Liver (tissue), 9 donors: Measurements from ENCODE around the gene MAP2K6. TPM values are rescaled to one million over a fixed set of nuclear protein-coding genes. Genes with fewer than 3 reads are reported as not detected.
A peak's percentile ranks its signal among the peaks of the same experiment; 100 is the strongest.

Experiments
- DNase-seq: peaks from one replicate; pipeline ENCODE4 v3.0.0-alpha.2; 2017; ENCODE audit warnings: low spot score
- H3K27ac ChIP-seq, 2 donors: one replicate each; pipeline ENCODE4 v1.7.0; 2013; ENCODE audit warnings: inconsistent platforms in 2 of 2, low read length in 2 of 2, control low read depth in 1 of 2, low read depth in 1 of 2, mild to moderate bottlenecking in 1 of 2
- H3K27me3 ChIP-seq, 4 donors: one replicate each; pipeline versions ENCODE4 v1.6.1 to v1.7.0; 2013; ENCODE audit warnings: low read length in 3 of 4, inconsistent platforms in 1 of 4, mild to moderate bottlenecking in 1 of 4, moderate library complexity in 1 of 4; ENCODE audit not compliant: control insufficient read depth in 4 of 4, insufficient read depth in 4 of 4
- H3K36me3 ChIP-seq, 4 donors: one replicate each; pipeline versions ENCODE4 v1.6.1 to v1.7.0; 2013; ENCODE audit warnings: low read length in 3 of 4, mild to moderate bottlenecking in 3 of 4, low read depth in 1 of 4, moderate library complexity in 1 of 4; ENCODE audit not compliant: control insufficient read depth in 4 of 4, insufficient read depth in 3 of 4
- H3K4me1 ChIP-seq, 4 donors: one replicate each; pipeline versions ENCODE4 v1.6.1 to v1.7.0; 2013; ENCODE audit warnings: low read length in 3 of 4, mild to moderate bottlenecking in 3 of 4, moderate library complexity in 1 of 4; ENCODE audit not compliant: control insufficient read depth in 4 of 4, insufficient read depth in 4 of 4
- H3K4me3 ChIP-seq, 3 donors: one replicate each; pipeline versions ENCODE4 v1.6.1 to v1.7.0; 2013; ENCODE audit warnings: low read length in 3 of 3, control low read depth in 1 of 3, low read depth in 1 of 3, mild to moderate bottlenecking in 1 of 3
- H3K9ac ChIP-seq, 2 donors: one replicate each; pipeline ENCODE4 v1.7.0; 2013; ENCODE audit warnings: low read length in 2 of 2, mild to moderate bottlenecking in 2 of 2, moderate library complexity in 2 of 2, control low read depth in 1 of 2, low read depth in 1 of 2
- H3K9me3 ChIP-seq, 4 donors: one replicate each; pipeline versions ENCODE4 v1.6.1 to v1.7.0; 2013; ENCODE audit warnings: low read length in 3 of 4; ENCODE audit not compliant: control insufficient read depth in 4 of 4
- EGR1 ChIP-seq, 2 donors: IDR thresholded peaks; 2 replicates each; pipeline ENCODE4 v1.6.1; 2016 to 2018; ENCODE audit warnings: antibody characterized with exemption in 2 of 2, low read depth in 2 of 2
- FOXA1 ChIP-seq: IDR thresholded peaks from 2 replicates; pipeline ENCODE4 v1.6.1; 2016; ENCODE audit warnings: antibody characterized with exemption
- GABPA ChIP-seq, 2 donors: IDR thresholded peaks in 1 of 2; conservative IDR thresholded peaks in 1 of 2; 2 replicates each; pipeline ENCODE4 v1.6.1; 2016; ENCODE audit warnings: antibody characterized with exemption in 2 of 2, mild to moderate bottlenecking in 1 of 2, moderate library complexity in 1 of 2
- HNF4A ChIP-seq, 2 donors: conservative IDR thresholded peaks; 2 replicates each; pipeline ENCODE4 v1.6.1; 2016; ENCODE audit warnings: antibody characterized with exemption in 2 of 2, mild to moderate bottlenecking in 2 of 2
- HNF4G ChIP-seq: IDR thresholded peaks from 2 replicates; pipeline ENCODE4 v1.6.1; 2016; ENCODE audit warnings: antibody characterized with exemption
- JUND ChIP-seq, 2 donors: IDR thresholded peaks; 2 replicates each; pipeline ENCODE4 v1.6.1; 2016; ENCODE audit warnings: antibody characterized with exemption in 2 of 2
- NR2F2 ChIP-seq: IDR thresholded peaks from 2 replicates; pipeline ENCODE4 v1.6.1; 2016; ENCODE audit warnings: antibody characterized with exemption
- RAD21 ChIP-seq, 2 donors: IDR thresholded peaks; 2 replicates each; pipeline ENCODE4 v1.6.1; 2016; ENCODE audit warnings: antibody characterized with exemption in 2 of 2, mild to moderate bottlenecking in 2 of 2
- RXRA ChIP-seq, 2 donors: IDR thresholded peaks; 2 replicates each; pipeline ENCODE4 v1.6.1; 2017 to 2018; ENCODE audit warnings: antibody characterized with exemption in 2 of 2, mild to moderate bottlenecking in 1 of 2
- SP1 ChIP-seq: IDR thresholded peaks from 2 replicates; pipeline ENCODE4 v1.6.1; 2018; ENCODE audit warnings: antibody characterized with exemption, mild to moderate bottlenecking
- TAF1 ChIP-seq: conservative IDR thresholded peaks from 2 replicates; pipeline ENCODE4 v1.6.1; 2016; ENCODE audit warnings: antibody characterized with exemption, mild to moderate bottlenecking
- YY1 ChIP-seq: IDR thresholded peaks from 2 replicates; pipeline ENCODE4 v1.6.1; 2016; ENCODE audit warnings: antibody characterized with exemption, mild to moderate bottlenecking
- WGBS: extraction: QIAGEN DNeasy Blood & Tissue Kit; methylation state at CpG from one replicate; pipeline ENCODE4 v1.1.7; 2013; 5-methylcytosine and 5-hydroxymethylcytosine counted together
- polyA plus RNA-seq, 2 donors: library from polyadenylated mRNA; stranded (reverse) in 1 of 2; unstranded in 1 of 2; fragments of 200-250 nt in 1 of 2; fragments of >200 nt in 1 of 2; fragmentation: Nextera tagmentation in 1 of 2; extraction: Ambion mirVana in 1 of 2; gene quantifications; one replicate each; pipeline versions ENCODE4 v1.2.1 to v1.2.3, GENCODE V29; 2013 to 2015
- total RNA-seq, 2 donors: library from RNA; depleted of rRNA; stranded (reverse); fragments of >200 nt; gene quantifications; one replicate each; pipeline ENCODE4 v1.2.3, GENCODE V29; 2014
- TF ChIP-seq, protein P1 (sequence below): IDR thresholded peaks from 2 replicates; pipeline ENCODE4 v1.6.1; 2016; ENCODE audit warnings: antibody characterized with exemption
- TF ChIP-seq, protein P2 (sequence below): IDR thresholded peaks from 2 replicates; pipeline ENCODE4 v1.6.1; 2016; ENCODE audit warnings: antibody characterized with exemption, mild to moderate bottlenecking
- TF ChIP-seq, protein P3 (sequence below): fragments of 150-350 bp; IDR thresholded peaks from 2 replicates; pipeline ENCODE4 v1.5.1; 2017; ENCODE audit warnings: improper control_type of control experiment, low read depth, low read length; ENCODE audit not compliant: missing input control
- donor health status: healthy.
- donor health status: healthy.
- donor health status: healthy.
- donor health status: healthy.
- donor health status: healthy.

MAP2K6 gene
- total and polyA plus RNA-seq, 4 donors: 0.31 to 5.4 (median 2.6) TPM

DNA sequence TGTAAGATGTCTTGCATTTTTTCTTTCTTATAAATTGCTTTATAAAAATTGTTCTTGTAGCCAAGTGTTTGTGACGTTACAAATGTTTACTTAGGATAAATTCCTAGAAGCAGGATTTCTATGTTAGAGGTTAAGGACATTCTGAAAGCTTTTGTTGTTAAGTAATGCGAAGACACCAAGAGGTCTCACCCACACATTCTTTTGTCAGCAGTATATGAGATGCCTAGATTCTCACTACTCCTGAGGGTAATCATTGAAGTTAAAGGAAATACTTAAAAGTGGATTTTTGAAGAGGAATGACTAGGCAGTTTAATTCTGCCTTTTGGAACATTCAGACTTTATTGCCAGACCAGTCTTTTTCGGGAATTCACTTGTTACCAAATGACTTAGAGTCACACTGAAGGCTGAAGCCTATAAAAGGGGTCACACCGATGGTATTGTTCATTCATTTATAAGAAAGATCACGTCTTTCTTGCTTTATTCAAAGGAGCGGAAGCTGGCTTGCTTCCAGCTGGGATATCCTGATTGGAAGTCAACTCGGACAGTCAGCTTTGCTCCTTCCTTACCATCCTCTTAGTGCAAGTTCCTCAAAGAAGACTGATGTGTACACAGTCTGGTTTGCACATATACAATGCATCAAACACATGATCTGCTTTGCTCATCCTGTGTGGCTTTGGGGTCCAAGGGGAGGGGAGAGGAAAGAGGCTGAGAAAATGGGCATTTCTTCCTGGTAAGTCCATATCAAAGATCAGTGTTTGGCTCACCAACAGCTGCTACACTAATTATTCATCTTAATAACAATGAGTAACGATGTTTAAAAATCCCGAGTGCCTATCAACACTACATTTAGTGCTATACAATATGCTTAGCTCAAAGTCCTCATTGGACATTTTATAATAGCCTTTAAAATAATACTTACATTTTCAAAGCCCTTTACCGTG, 160.0 kb downstream of the MAP2K6 start:
- Histone ChIP-seq H3K4me3 (no peak overlapping the region), H3K4me1 (no peaks in the 10 kb centered on the region), H3K9me3 (no peaks in the 10 kb centered on the region), H3K9ac (no peak overlapping the region), H3K36me3 (no peaks in the 10 kb centered on the region), H3K27me3 (peaks cover 0 to 12% (median 0%) of the 10 kb centered on the region in 4 donors), H3K27ac (peak overlapping the region in 1 of 2 donors; percentile 28)
- DNase-seq: no peak
- TF ChIP-seq HNF4G (no peak), NR2F2 (peak; percentile 43)
- WGBS: 64% methylated on average over 10 of the region's 10 CpGs

DNA sequence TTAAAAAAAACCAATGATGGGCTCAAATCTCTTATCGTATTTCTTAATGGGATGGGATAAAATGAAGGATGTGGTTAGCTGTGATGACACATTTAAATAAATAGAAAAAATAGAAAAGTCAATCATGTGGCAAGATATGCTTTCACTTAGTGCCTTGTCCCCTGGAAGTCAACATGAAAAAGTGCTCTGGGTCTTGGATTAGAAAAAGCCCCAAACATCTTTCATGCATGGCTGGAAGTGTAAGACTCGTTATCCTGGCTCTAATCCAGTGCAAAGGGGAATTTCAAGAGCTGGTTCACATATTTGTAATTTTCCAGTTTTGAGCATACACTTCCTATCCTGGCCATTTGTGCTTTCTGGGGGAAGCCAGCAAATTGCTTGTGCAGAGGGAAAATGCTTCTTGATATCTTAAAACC, 160.9 kb downstream of the MAP2K6 start:
- Histone ChIP-seq H3K36me3 (no peaks in the 10 kb centered on the region), H3K4me1 (no peaks in the 10 kb centered on the region), H3K27ac (peak overlapping the region in 1 of 2 donors; percentile 28), H3K9me3 (no peaks in the 10 kb centered on the region), H3K27me3 (peaks cover 0 to 11% (median 0%) of the 10 kb centered on the region in 4 donors), H3K4me3 (no peak overlapping the region), H3K9ac (no peak overlapping the region)
- WGBS: 47% methylated on average over 2 of the region's 2 CpGs
- no peak for DNase-seq
- TF ChIP-seq TAF1: no peak
- peak; percentile 17 to 29 for TF ChIP-seq RXRA (IDR thresholded peaks at IDR 0.05)
- TF ChIP-seq SP1: peak; percentile 44

DNA sequence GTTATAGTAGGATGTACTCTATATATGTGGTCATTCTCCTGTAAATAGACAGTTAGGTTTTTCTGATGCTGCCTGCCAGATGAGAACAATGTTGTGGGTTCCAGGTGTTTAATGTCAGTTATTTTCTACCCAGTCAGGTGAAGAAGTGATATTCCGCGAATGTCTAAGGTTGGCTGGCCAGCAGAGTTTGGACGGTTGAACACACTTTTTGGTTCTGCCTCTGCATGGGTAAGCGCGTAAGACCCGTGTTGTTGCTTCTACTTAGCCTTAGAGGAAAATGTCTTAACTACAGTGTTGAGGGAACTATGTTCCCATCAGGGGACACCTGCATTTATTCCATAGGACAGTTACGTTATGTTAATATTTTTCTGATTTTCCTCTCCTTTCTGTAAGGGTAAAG, 162.6 kb downstream of the MAP2K6 start:
- Histone ChIP-seq H3K4me3 (no peak overlapping the region), H3K4me1 (no peaks in the 10 kb centered on the region), H3K36me3 (no peaks in the 10 kb centered on the region), H3K9ac (no peak overlapping the region), H3K9me3 (no peaks in the 10 kb centered on the region), H3K27ac (no peak overlapping the region), H3K27me3 (peaks cover 0 to 9% (median 0%) of the 10 kb centered on the region in 4 donors)
- DNase-seq: no peak
- TF ChIP-seq RXRA (IDR thresholded peaks at IDR 0.05) (no peak), FOXA1 (no peak), TAF1 (no peak), EGR1 (IDR thresholded peaks at IDR 0.05; ENCODE audit: low read depth in 2 of 2) (no peak), GABPA (IDR thresholded peaks at IDR 0.05 in 1 of 2, conservative IDR thresholded peaks at IDR 0.05 in 1 of 2) (no peak), JUND (IDR thresholded peaks at IDR 0.05) (no peak), RAD21 (IDR thresholded peaks at IDR 0.05) (no peak), NR2F2 (no peak), YY1 (no peak)
- TF ChIP-seq, protein P1, sequence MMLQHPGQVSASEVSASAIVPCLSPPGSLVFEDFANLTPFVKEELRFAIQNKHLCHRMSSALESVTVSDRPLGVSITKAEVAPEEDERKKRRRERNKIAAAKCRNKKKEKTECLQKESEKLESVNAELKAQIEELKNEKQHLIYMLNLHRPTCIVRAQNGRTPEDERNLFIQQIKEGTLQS: no peak
- WGBS: 93% methylated on average over 7 of the region's 7 CpGs

DNA sequence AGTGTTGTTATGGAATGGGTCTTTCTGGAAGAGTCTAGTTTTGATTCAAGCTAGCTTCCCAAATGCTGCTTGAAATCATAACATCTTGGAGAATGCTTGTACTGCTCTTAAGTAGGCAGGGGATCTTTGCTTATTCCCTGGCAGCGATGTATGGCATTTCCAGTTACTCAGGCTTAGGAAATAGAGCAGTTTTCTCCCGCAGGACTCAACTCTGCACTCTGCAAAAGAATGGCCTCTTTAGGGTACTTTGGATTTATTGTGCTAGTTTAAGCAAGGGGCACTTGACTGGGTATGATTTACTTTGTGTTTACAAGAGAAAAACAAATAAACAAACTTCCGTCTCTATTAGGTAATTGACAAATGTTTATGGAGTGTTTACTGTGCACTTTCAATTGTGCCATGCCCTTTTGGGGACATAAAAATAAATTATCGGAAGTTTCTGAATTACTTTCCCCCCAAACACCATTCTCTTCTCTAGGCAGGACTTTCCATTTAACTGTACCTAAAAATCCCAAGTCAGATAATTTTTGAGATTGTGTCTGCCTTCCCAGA, 164.0 kb downstream of the MAP2K6 start:
- TF ChIP-seq SP1 (no peak), FOXA1 (no peak), GABPA (IDR thresholded peaks at IDR 0.05 in 1 of 2, conservative IDR thresholded peaks at IDR 0.05 in 1 of 2) (no peak), HNF4A (conservative IDR thresholded peaks at IDR 0.05) (no peak), HNF4G (no peak), NR2F2 (no peak), RXRA (IDR thresholded peaks at IDR 0.05) (no peak)
- TF ChIP-seq, protein P2, sequence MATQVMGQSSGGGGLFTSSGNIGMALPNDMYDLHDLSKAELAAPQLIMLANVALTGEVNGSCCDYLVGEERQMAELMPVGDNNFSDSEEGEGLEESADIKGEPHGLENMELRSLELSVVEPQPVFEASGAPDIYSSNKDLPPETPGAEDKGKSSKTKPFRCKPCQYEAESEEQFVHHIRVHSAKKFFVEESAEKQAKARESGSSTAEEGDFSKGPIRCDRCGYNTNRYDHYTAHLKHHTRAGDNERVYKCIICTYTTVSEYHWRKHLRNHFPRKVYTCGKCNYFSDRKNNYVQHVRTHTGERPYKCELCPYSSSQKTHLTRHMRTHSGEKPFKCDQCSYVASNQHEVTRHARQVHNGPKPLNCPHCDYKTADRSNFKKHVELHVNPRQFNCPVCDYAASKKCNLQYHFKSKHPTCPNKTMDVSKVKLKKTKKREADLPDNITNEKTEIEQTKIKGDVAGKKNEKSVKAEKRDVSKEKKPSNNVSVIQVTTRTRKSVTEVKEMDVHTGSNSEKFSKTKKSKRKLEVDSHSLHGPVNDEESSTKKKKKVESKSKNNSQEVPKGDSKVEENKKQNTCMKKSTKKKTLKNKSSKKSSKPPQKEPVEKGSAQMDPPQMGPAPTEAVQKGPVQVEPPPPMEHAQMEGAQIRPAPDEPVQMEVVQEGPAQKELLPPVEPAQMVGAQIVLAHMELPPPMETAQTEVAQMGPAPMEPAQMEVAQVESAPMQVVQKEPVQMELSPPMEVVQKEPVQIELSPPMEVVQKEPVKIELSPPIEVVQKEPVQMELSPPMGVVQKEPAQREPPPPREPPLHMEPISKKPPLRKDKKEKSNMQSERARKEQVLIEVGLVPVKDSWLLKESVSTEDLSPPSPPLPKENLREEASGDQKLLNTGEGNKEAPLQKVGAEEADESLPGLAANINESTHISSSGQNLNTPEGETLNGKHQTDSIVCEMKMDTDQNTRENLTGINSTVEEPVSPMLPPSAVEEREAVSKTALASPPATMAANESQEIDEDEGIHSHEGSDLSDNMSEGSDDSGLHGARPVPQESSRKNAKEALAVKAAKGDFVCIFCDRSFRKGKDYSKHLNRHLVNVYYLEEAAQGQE: no peak
- TF ChIP-seq, protein P3, sequence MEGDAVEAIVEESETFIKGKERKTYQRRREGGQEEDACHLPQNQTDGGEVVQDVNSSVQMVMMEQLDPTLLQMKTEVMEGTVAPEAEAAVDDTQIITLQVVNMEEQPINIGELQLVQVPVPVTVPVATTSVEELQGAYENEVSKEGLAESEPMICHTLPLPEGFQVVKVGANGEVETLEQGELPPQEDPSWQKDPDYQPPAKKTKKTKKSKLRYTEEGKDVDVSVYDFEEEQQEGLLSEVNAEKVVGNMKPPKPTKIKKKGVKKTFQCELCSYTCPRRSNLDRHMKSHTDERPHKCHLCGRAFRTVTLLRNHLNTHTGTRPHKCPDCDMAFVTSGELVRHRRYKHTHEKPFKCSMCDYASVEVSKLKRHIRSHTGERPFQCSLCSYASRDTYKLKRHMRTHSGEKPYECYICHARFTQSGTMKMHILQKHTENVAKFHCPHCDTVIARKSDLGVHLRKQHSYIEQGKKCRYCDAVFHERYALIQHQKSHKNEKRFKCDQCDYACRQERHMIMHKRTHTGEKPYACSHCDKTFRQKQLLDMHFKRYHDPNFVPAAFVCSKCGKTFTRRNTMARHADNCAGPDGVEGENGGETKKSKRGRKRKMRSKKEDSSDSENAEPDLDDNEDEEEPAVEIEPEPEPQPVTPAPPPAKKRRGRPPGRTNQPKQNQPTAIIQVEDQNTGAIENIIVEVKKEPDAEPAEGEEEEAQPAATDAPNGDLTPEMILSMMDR: no peak
- TF ChIP-seq, protein P1: no peak
- WGBS: 78% methylated on average over 4 of the region's 4 CpGs
- no peaks in the 10 kb centered on the region for H3K9me3 ChIP-seq
- no peaks in the 10 kb centered on the region for H3K36me3 ChIP-seq
- no peaks in the 10 kb centered on the region for H3K4me1 ChIP-seq
- H3K4me3 ChIP-seq: no peak overlapping the region
- H3K27me3 ChIP-seq: peaks cover 0 to 9% (median 0%) of the 10 kb centered on the region in 4 donors
- DNase-seq: no peak
- no peak overlapping the region for H3K9ac ChIP-seq
- no peak overlapping the region for H3K27ac ChIP-seq
